Measurements from ENCODE around the gene RANBP17.

DNA sequence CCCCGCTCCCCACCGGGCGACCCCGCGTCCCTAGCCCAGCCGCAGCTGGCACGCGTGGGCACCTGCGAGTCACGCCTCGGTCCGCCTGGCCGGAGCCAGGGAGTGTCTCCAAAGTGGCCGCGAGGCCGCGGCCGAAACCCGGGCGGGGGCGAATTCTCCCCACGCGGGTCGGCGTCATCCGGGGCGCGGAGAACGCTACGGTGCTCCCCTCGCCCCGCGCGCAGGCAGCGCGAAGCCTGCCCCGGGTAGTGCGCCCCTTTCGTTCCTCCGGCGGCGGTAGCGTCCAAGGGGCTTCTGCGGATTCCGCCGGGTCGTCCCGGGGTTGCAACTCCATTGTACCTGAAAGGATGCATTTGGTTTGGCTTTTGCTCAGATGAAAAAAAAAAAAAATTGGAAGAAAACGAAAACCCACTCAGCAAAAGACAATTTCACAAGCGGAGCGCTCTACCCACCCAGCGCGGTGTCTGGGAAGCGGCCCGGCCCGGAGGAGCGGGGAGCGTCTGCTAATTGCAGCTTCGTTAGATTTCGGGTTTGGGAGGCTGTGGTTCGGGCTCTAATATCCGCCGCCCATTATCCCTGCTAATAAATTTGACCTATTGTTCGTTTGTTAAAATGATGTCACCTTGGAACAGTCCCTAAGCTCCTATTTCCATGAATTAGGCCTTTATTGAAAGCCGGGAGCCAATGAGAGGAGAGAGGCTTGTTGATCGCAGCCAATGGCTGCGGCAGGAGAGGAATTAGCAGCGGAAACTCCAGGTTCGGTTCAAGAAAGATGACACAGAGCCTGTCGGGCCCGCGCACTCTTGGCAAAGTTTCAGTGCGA is 446.8 kb downstream of the RANBP17 start, which contains the start of gene TLX3:
- TF ChIP-seq SUZ12 (IDR thresholded peaks at IDR 0.05), result no peak
- peak; percentile 84; the same call in 1 of the 2 replicates for TF ChIP-seq FOXM1 (IDR thresholded peaks at IDR 0.05; ENCODE audit: borderline replicate concordance)
- no peak for TF ChIP-seq PKNOX1 (IDR thresholded peaks at IDR 0.05)
- no peak for TF ChIP-seq FOXA1 (IDR thresholded peaks at IDR 0.05)
- no peak for TF ChIP-seq HDGF (IDR thresholded peaks at IDR 0.05; ENCODE audit: borderline replicate concordance)

All from HEK293T (cell line).